Transverse colon (tissue), 4 donors: ENCODE measurements around the gene CHMP4A. TPM values are rescaled to one million over a fixed set of nuclear protein-coding genes. Genes with fewer than 3 reads are reported as not detected.
"Not testable (repeated sequence)": the region's sequence is repeated elsewhere in the genome, so short reads cannot be mapped to it uniquely, and the experiment has no call there.

Experiments used
- DNase-seq: peaks from one replicate; pipeline ENCODE4 v3.0.0-alpha.2; 2019
- H3K27ac ChIP-seq, 4 donors: fragments of 200-600 bp; sonication (generic); 2 replicates each; pipeline ENCODE4 v1.5.1; 2016 to 2018; ENCODE audit warnings: inconsistent platforms in 4 of 4
- H3K27me3 ChIP-seq: fragments of 200-600 bp; sonication (generic); 2 replicates; pipeline ENCODE4 v1.5.1; 2017; ENCODE audit warnings: inconsistent platforms
- H3K36me3 ChIP-seq, 4 donors: fragments of 200-600 bp; sonication (generic); 2 replicates each; pipeline ENCODE4 v1.5.1; 2017 to 2019; ENCODE audit warnings: inconsistent platforms in 4 of 4
- H3K4me1 ChIP-seq, 4 donors: fragments of 200-600 bp; sonication (generic); 2 replicates each; pipeline ENCODE4 v1.5.1; 2017 to 2020; ENCODE audit warnings: inconsistent platforms in 4 of 4
- H3K4me3 ChIP-seq, 4 donors: fragments of 200-600 bp; sonication (generic); 1 replicate in 1 of 4; 2 replicates in 3 of 4; pipeline versions ENCODE4 v1.5.1 to v1.6.1; 2017 to 2019; ENCODE audit warnings: inconsistent platforms in 4 of 4
- H3K9me3 ChIP-seq, 2 donors: fragments of 200-600 bp; sonication (generic); 2 replicates each; pipeline ENCODE4 v1.5.1; 2017 to 2019; ENCODE audit warnings: inconsistent platforms in 2 of 2
- CTCF ChIP-seq, 5 experiments: fragments of 200-600 bp in 3 of 5; fragments of 450-650 bp in 2 of 5; sonication (generic) in 3 of 5; IDR thresholded peaks; 1 replicate in 2 of 5; 2 replicates in 3 of 5; pipeline ENCODE4 v1.5.1; 2016 to 2017; ENCODE audit warnings: antibody characterized with exemption in 5 of 5, inconsistent platforms in 3 of 5, mild to moderate bottlenecking in 2 of 5, moderate library complexity in 1 of 5
- EP300 ChIP-seq: sonication (generic); formaldehyde crosslinking; IDR thresholded peaks from one replicate; pipeline ENCODE4 v1.6.1; 2017; ENCODE audit warnings: antibody characterized with exemption, low read depth
- POLR2A ChIP-seq: fragments of 450-650 bp; IDR thresholded peaks from one replicate; pipeline ENCODE4 v1.6.1; 2016; ENCODE audit warnings: antibody characterized with exemption, mild to moderate bottlenecking, moderate library complexity
- POLR2AphosphoS5 ChIP-seq, 3 donors: sonication (generic); formaldehyde crosslinking; IDR thresholded peaks; one replicate each; pipeline ENCODE4 v1.6.1; 2016; ENCODE audit warnings: antibody characterized with exemption in 3 of 3
- WGBS, 2 donors: methylation state at CpG; one replicate each; pipeline ENCODE4 v1.1.5; 2018; ENCODE audit warnings: low coverage in 1 of 2; 5-methylcytosine and 5-hydroxymethylcytosine counted together
- in situ Hi-C, 4 donors: fragments of 200-750 bp; cut with MboI; loops; one replicate each; pipeline versions ENCODE4 v1.15.0 to v1.15.1; 2017; ENCODE audit warnings: low sequenced_read_pairs in 3 of 4, low pct_ligation_motif_present in 1 of 4, low pct_unique_long_range_greater_than_20kb in 1 of 4
- intact Hi-C: fragments of 100-400 bp; cut with DNase I; formaldehyde crosslinking; loops from one replicate; pipeline ENCODE4 v1.15.1; 2023; ENCODE audit warnings: low total_unique reads
- total RNA-seq, 4 donors: library from RNA; depleted of rRNA; stranded (reverse); fragments of >200 nt; gene quantifications; one replicate each; pipeline ENCODE4 v1.1.0, GENCODE V29; 2016

Gene CHMP4A
- total RNA-seq, 4 donors from 2014 or later = 7.0 to 81.3 (median 59.0) TPM

- no peaks in the 10 kb centered on the region for H3K27me3 ChIP-seq
Observed at GRCh38 chr14:24206260-24207103, 6.8 kb downstream of the CHMP4A start.

GRCh38 chr14:24204163-24205146 is 8.8 kb downstream of the CHMP4A start:
- in situ Hi-C loops = no loop called here
- no peak for TF ChIP-seq POLR2A
- TF ChIP-seq EP300 = no peak
- no peak for TF ChIP-seq CTCF (IDR thresholded peaks at IDR 0.05)
- no peak for TF ChIP-seq POLR2AphosphoS5 (IDR thresholded peaks at IDR 0.05)
- H3K27ac ChIP-seq = no peak overlapping the region
- H3K4me3 ChIP-seq = no peak overlapping the region
- DNase-seq = no peak
- H3K4me1 ChIP-seq = no peaks in the 10 kb centered on the region
- whole genome bisulfite sequencing, 2 donors = 89 to 95% methylated on average over 2 to 7 of the region's 7 CpGs
- no peaks in the 10 kb centered on the region for H3K27me3 ChIP-seq
- H3K9me3 ChIP-seq = no peaks in the 10 kb centered on the region
- intact Hi-C loops = no loop called here
- H3K36me3 ChIP-seq = peaks cover 0 to 27% (median 1%) of the 10 kb centered on the region in 4 donors

More at GRCh38 chr14:24206260-24207103, 6.8 kb downstream of the CHMP4A start:
- DNase-seq = no peak
- intact Hi-C loops (no loop called here), in situ Hi-C loops (no loop called here)
- Histone ChIP-seq H3K27ac (no peak overlapping the region), H3K4me3 (no peak overlapping the region), H3K9me3 (no peaks in the 10 kb centered on the region), H3K36me3 (peaks cover 0 to 37% (median 9%) of the 10 kb centered on the region in 4 donors), H3K4me1 (peaks cover 0 to 3% (median 0%) of the 10 kb centered on the region in 4 donors)
- TF ChIP-seq POLR2A = no peak
- TF ChIP-seq POLR2AphosphoS5 (IDR thresholded peaks at IDR 0.05) = no peak
- TF ChIP-seq CTCF (IDR thresholded peaks at IDR 0.05) = no peak
- TF ChIP-seq EP300 = no peak
- WGBS, 2 donors = 90 to 97% methylated on average over 3 to 11 of the region's 11 CpGs

- in situ Hi-C loops, DNase-seq, H3K9me3 ChIP-seq, H3K4me3 ChIP-seq, H3K4me1 ChIP-seq, H3K27me3 ChIP-seq, H3K27ac ChIP-seq, intact Hi-C loops: not testable (repeated sequence)
- WGBS, 2 donors = 94 to 97% methylated on average over 6 to 16 of the region's 16 CpGs
- peaks cover 0 to 24% (median 0%) of the 10 kb centered on the region in 4 donors for H3K36me3 ChIP-seq
Observed at GRCh38 chr14:24203249-24203886, 9.9 kb downstream of the CHMP4A start.

- H3K4me3 ChIP-seq, in situ Hi-C loops, H3K27ac ChIP-seq, H3K27me3 ChIP-seq, H3K9me3 ChIP-seq, DNase-seq, intact Hi-C loops: not testable (repeated sequence)
- Histone ChIP-seq H3K4me1 (peaks cover 0 to 13% (median 7%) of the 10 kb centered on the region in 4 donors), H3K36me3 (peaks cover 0 to 19% (median 0%) of the 10 kb centered on the region in 4 donors)
- 86 to 96% methylated on average over 4 to 8 of the region's 8 CpGs for WGBS, 2 donors
Observed at GRCh38 chr14:24202538-24202937, 10.8 kb downstream of the CHMP4A start.
